HepG2 (cell line): ENCODE measurements around the gene WDR59. TPM values are rescaled to one million over a fixed set of nuclear protein-coding genes. Genes with fewer than 3 reads are reported as not detected.

Experiments
- JUN ChIP-seq: sonication (generic); formaldehyde crosslinking; IDR thresholded peaks from 2 replicates; pipeline ENCODE4 v1.4.0; 2020; ENCODE audit warnings: mild to moderate bottlenecking, missing genetic modification reagents
- JUND ChIP-seq: sonication (generic); formaldehyde crosslinking; IDR thresholded peaks from 2 replicates; pipeline ENCODE4 v1.8.0; 2022; ENCODE audit warnings: mild to moderate bottlenecking, missing genetic modification reagents
- LCORL ChIP-seq, 2 experiments: fragments of 450-650 bp in 1 of 2; sonication (generic) in 1 of 2; formaldehyde crosslinking in 1 of 2; IDR thresholded peaks; 2 replicates each; pipeline versions ENCODE4 v1.5.0 to v1.6.1; 2017 to 2020; ENCODE audit warnings: antibody characterized with exemption in 1 of 2, missing genetic modification reagents in 1 of 2
- ONECUT2 ChIP-seq: sonication (generic); formaldehyde crosslinking; IDR thresholded peaks from 2 replicates; pipeline ENCODE4 v1.4.0; 2020; ENCODE audit warnings: missing genetic modification reagents
- SMAD3 ChIP-seq: sonication (generic); formaldehyde crosslinking; IDR thresholded peaks from 2 replicates; pipeline ENCODE4 v1.4.0; 2020; ENCODE audit warnings: missing genetic modification reagents
- ZEB1 ChIP-seq: IDR thresholded peaks from 2 replicates; pipeline ENCODE4 v1.6.1; 2012; ENCODE audit warnings: mild to moderate bottlenecking, low read depth, inconsistent platforms; ENCODE audit not compliant: insufficient replicate concordance
- ZNF34 ChIP-seq: sonication (generic); formaldehyde crosslinking; IDR thresholded peaks from 2 replicates; pipeline ENCODE4 v1.4.0; 2020; ENCODE audit warnings: mild to moderate bottlenecking, missing genetic modification reagents, borderline replicate concordance
- ZNF354B ChIP-seq: sonication (generic); formaldehyde crosslinking; IDR thresholded peaks from 2 replicates; pipeline ENCODE4 v1.8.0; 2022; ENCODE audit warnings: mild to moderate bottlenecking, missing genetic modification reagents
- ZNF552 ChIP-seq: sonication (generic); formaldehyde crosslinking; IDR thresholded peaks from 2 replicates; pipeline ENCODE4 v1.9.0; 2022; ENCODE audit warnings: missing genetic modification reagents, mild to moderate bottlenecking, borderline replicate concordance
- polyA plus RNA-seq, 8 experiments: library from polyadenylated mRNA; depleted of rRNA in 3 of 8; stranded (reverse) in 7 of 8; unstranded in 1 of 8; fragments of >200 nt; fragmentation: Illumina TruSeq in 4 of 8; extraction: Trizol in 4 of 8; gene quantifications; 2 replicates each; pipeline versions ENCODE4 v1.2.1 to v1.2.3, GENCODE V29; 2011 to 2016; ENCODE audit warnings: low read depth in 4 of 8, missing spikeins in 1 of 8, mixed read lengths in 1 of 8; ENCODE audit not compliant: insufficient read depth in 1 of 8
- total RNA-seq, 5 experiments: library from RNA; depleted of rRNA; stranded (reverse); fragments of >200 nt; fragmentation: Illumina TruSeq; extraction: Trizol; gene quantifications; 2 replicates each; pipeline ENCODE4 v1.2.3, GENCODE V29; 2016; ENCODE audit warnings: low read depth in 1 of 5
- TF ChIP-seq, protein P1 (sequence below): sonication (generic); formaldehyde crosslinking; IDR thresholded peaks from 2 replicates; pipeline ENCODE4 v1.5.0; 2020; ENCODE audit warnings: mild to moderate bottlenecking, missing genetic modification reagents, borderline replicate concordance
- TF ChIP-seq, protein P2 (sequence below): sonication (generic); formaldehyde crosslinking; IDR thresholded peaks from 2 replicates; pipeline ENCODE4 v1.8.1; 2023; ENCODE audit warnings: mild to moderate bottlenecking, moderate library complexity, missing genetic modification reagents
- TF ChIP-seq, protein P3 (sequence below): IDR thresholded peaks from 2 replicates; pipeline ENCODE4 v1.6.1; 2018; ENCODE audit warnings: missing genetic modification reagents
- TF ChIP-seq, protein P4 (sequence below): sonication (generic); formaldehyde crosslinking; IDR thresholded peaks from 2 replicates; pipeline ENCODE4 v1.4.0; 2020; ENCODE audit warnings: missing genetic modification reagents
- TF ChIP-seq, protein P5 (sequence below): sonication (generic); formaldehyde crosslinking; IDR thresholded peaks from 2 replicates; pipeline ENCODE4 v1.8.1; 2023; ENCODE audit warnings: missing genetic modification reagents, mild to moderate bottlenecking, borderline replicate concordance

Gene WDR59
- total and polyA plus RNA-seq, 2 of the 13 experiments (the other 11 are each of a cell fraction or from before 2014, with no cell fraction given), result 65.2 to 306 TPM

- TF ChIP-seq, protein P1, sequence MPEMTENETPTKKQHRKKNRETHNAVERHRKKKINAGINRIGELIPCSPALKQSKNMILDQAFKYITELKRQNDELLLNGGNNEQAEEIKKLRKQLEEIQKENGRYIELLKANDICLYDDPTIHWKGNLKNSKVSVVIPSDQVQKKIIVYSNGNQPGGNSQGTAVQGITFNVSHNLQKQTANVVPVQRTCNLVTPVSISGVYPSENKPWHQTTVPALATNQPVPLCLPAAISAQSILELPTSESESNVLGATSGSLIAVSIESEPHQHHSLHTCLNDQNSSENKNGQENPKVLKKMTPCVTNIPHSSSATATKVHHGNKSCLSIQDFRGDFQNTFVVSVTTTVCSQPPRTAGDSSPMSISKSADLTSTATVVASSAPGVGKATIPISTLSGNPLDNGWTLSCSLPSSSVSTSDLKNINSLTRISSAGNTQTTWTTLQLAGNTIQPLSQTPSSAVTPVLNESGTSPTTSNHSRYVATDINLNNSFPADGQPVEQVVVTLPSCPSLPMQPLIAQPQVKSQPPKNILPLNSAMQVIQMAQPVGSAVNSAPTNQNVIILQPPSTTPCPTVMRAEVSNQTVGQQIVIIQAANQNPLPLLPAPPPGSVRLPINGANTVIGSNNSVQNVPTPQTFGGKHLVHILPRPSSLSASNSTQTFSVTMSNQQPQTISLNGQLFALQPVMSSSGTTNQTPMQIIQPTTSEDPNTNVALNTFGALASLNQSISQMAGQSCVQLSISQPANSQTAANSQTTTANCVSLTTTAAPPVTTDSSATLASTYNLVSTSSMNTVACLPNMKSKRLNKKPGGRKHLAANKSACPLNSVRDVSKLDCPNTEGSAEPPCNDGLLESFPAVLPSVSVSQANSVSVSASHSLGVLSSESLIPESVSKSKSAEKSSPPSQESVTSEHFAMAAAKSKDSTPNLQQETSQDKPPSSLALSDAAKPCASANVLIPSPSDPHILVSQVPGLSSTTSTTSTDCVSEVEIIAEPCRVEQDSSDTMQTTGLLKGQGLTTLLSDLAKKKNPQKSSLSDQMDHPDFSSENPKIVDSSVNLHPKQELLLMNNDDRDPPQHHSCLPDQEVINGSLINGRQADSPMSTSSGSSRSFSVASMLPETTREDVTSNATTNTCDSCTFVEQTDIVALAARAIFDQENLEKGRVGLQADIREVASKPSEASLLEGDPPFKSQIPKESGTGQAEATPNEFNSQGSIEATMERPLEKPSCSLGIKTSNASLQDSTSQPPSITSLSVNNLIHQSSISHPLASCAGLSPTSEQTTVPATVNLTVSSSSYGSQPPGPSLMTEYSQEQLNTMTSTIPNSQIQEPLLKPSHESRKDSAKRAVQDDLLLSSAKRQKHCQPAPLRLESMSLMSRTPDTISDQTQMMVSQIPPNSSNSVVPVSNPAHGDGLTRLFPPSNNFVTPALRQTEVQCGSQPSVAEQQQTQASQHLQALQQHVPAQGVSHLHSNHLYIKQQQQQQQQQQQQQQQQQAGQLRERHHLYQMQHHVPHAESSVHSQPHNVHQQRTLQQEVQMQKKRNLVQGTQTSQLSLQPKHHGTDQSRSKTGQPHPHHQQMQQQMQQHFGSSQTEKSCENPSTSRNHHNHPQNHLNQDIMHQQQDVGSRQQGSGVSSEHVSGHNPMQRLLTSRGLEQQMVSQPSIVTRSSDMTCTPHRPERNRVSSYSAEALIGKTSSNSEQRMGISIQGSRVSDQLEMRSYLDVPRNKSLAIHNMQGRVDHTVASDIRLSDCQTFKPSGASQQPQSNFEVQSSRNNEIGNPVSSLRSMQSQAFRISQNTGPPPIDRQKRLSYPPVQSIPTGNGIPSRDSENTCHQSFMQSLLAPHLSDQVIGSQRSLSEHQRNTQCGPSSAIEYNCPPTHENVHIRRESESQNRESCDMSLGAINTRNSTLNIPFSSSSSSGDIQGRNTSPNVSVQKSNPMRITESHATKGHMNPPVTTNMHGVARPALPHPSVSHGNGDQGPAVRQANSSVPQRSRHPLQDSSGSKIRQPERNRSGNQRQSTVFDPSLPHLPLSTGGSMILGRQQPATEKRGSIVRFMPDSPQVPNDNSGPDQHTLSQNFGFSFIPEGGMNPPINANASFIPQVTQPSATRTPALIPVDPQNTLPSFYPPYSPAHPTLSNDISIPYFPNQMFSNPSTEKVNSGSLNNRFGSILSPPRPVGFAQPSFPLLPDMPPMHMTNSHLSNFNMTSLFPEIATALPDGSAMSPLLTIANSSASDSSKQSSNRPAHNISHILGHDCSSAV (CRISPR knock-in tag), result no peak
- no peak for TF ChIP-seq ONECUT2
- no peak; the same call in none of the 2 replicates for TF ChIP-seq SMAD3 (CRISPR knock-in tag)
- TF ChIP-seq JUN, result 0 out of 2 replicates have a peak, but pooled peaks have one; percentile 20
- TF ChIP-seq, protein P2, sequence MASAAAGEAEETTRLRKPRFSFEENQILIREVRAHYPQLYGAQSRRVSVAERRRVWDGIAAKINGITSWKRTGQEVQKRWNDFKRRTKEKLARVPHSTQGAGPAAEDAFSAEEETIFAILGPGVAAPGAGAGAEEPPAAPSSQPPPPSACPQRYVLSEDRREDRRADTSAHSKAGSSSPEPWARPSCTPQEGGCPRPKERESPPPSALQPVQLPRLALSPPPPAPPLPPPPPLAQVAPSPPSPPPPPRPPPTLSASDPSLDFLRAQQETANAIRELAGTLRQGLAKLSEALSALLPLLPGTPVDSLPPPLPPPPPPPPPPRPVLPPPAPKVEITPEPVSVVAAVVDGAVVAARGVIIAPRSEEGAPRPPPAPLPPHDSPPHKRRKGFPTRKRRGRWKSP (CRISPR knock-in tag), result peak; percentile 75; the same call in 1 of the 2 replicates
- TF ChIP-seq LCORL (IDR thresholded peaks at IDR 0.05), result no peak
- peak; percentile 97 for TF ChIP-seq LCORL (CRISPR knock-in tag; IDR thresholded peaks at IDR 0.05)
- no peak for TF ChIP-seq JUND
- 0 out of 2 replicates have a peak, but pooled peaks have one; percentile 25 for TF ChIP-seq ZNF354B (CRISPR knock-in tag)
- TF ChIP-seq ZEB1, result no peak
- TF ChIP-seq, protein P3, sequence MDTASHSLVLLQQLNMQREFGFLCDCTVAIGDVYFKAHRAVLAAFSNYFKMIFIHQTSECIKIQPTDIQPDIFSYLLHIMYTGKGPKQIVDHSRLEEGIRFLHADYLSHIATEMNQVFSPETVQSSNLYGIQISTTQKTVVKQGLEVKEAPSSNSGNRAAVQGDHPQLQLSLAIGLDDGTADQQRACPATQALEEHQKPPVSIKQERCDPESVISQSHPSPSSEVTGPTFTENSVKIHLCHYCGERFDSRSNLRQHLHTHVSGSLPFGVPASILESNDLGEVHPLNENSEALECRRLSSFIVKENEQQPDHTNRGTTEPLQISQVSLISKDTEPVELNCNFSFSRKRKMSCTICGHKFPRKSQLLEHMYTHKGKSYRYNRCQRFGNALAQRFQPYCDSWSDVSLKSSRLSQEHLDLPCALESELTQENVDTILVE (CRISPR knock-in tag), result peak; percentile 70; the same call in 1 of the 2 replicates
- TF ChIP-seq, protein P4, sequence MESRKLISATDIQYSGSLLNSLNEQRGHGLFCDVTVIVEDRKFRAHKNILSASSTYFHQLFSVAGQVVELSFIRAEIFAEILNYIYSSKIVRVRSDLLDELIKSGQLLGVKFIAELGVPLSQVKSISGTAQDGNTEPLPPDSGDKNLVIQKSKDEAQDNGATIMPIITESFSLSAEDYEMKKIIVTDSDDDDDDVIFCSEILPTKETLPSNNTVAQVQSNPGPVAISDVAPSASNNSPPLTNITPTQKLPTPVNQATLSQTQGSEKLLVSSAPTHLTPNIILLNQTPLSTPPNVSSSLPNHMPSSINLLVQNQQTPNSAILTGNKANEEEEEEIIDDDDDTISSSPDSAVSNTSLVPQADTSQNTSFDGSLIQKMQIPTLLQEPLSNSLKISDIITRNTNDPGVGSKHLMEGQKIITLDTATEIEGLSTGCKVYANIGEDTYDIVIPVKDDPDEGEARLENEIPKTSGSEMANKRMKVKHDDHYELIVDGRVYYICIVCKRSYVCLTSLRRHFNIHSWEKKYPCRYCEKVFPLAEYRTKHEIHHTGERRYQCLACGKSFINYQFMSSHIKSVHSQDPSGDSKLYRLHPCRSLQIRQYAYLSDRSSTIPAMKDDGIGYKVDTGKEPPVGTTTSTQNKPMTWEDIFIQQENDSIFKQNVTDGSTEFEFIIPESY (CRISPR knock-in tag), result no peak
- TF ChIP-seq, protein P5, sequence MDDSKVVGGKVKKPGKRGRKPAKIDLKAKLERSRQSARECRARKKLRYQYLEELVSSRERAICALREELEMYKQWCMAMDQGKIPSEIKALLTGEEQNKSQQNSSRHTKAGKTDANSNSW (CRISPR knock-in tag), result no peak
- no peak for TF ChIP-seq ZNF552
- no peak for TF ChIP-seq ZNF34 (CRISPR knock-in tag)
These were observed 6.9 kb upstream of the WDR59 start (continued) for GRCh38 chr16:74991593-74992403.
